CD14-positive monocyte (primary cell): ENCODE data around the gene SLC1A1. TPM values are rescaled to one million over a fixed set of nuclear protein-coding genes. Genes with fewer than 3 reads are reported as not detected.

Experiments
- DNase-seq, 3 donors: peaks; one replicate each; pipeline ENCODE4 v3.0.0-alpha.2; 2011 to 2022
- H2AFZ ChIP-seq: 2 replicates; pipeline ENCODE4 v1.6.0; 2012; ENCODE audit warnings: mild to moderate bottlenecking, low read depth, low read length, inconsistent platforms; ENCODE audit not compliant: insufficient read depth, poor library complexity, severe bottlenecking
- H3K27ac ChIP-seq, 2 donors: 1 replicate in 1 of 2; 2 replicates in 1 of 2; pipeline ENCODE4 v1.5.1; 2012 to 2013; ENCODE audit warnings: low read length in 2 of 2, control low read depth in 1 of 2, inconsistent platforms in 1 of 2, low read depth in 1 of 2, mild to moderate bottlenecking in 1 of 2
- H3K27me3 ChIP-seq, 2 donors: one replicate each; pipeline versions ENCODE4 v1.6.0 to v1.6.1; 2011 to 2013; ENCODE audit warnings: low read length in 2 of 2; ENCODE audit not compliant: control insufficient read depth in 2 of 2, insufficient read depth in 2 of 2
- H3K36me3 ChIP-seq, 2 donors: replicated peaks in 1 of 2; 1 replicate in 1 of 2; 2 replicates in 1 of 2; pipeline versions ENCODE4 v1.5.1 to v1.6.1; 2012 to 2013; ENCODE audit warnings: low read length in 2 of 2, control low read depth in 1 of 2, inconsistent platforms in 1 of 2, mild to moderate bottlenecking in 1 of 2; ENCODE audit not compliant: insufficient read depth in 2 of 2, control insufficient read depth in 1 of 2
- H3K4me1 ChIP-seq, 2 donors: 1 replicate in 1 of 2; 2 replicates in 1 of 2; pipeline versions ENCODE4 v1.5.1 to v1.6.1; 2012 to 2013; ENCODE audit warnings: low read length in 2 of 2, control low read depth in 1 of 2, inconsistent platforms in 1 of 2, mild to moderate bottlenecking in 1 of 2, moderate library complexity in 1 of 2; ENCODE audit not compliant: insufficient read depth in 2 of 2, control insufficient read depth in 1 of 2
- H3K4me2 ChIP-seq: replicated peaks from 2 replicates; pipeline ENCODE3; 2012; ENCODE audit warnings: low read length, moderate library complexity, mild to moderate bottlenecking; ENCODE audit not compliant: poor library complexity, severe bottlenecking; ENCODE audit errors: extremely low read depth
- H3K4me3 ChIP-seq, 3 experiments: fragments of 200-600 bp in 1 of 3; sonication (generic) in 1 of 3; replicated peaks in 1 of 3; 1 replicate in 2 of 3; 2 replicates in 1 of 3; pipeline ENCODE4 v1.5.1; 2011 to 2013; ENCODE audit warnings: low read length in 3 of 3, mild to moderate bottlenecking in 3 of 3, control low read depth in 2 of 3, low read depth in 2 of 3, inconsistent platforms in 1 of 3, moderate library complexity in 1 of 3
- H3K79me2 ChIP-seq: 2 replicates; pipeline ENCODE4 v1.6.0; 2012; ENCODE audit warnings: mild to moderate bottlenecking, control low read depth, inconsistent platforms, low read length, moderate library complexity; ENCODE audit not compliant: insufficient read depth
- H3K9ac ChIP-seq: 2 replicates; pipeline ENCODE4 v1.6.0; 2017; ENCODE audit warnings: low read length, mild to moderate bottlenecking; ENCODE audit not compliant: insufficient read depth, poor library complexity, severe bottlenecking
- H3K9me3 ChIP-seq, 2 donors: replicated peaks in 1 of 2; 1 replicate in 1 of 2; 2 replicates in 1 of 2; pipeline versions ENCODE4 v1.5.1 to v1.6.1; 2012 to 2013; ENCODE audit warnings: low read length in 2 of 2, control low read depth in 1 of 2; ENCODE audit not compliant: control insufficient read depth in 1 of 2, insufficient read depth in 1 of 2
- H4K20me1 ChIP-seq: 2 replicates; pipeline ENCODE4 v1.6.0; 2012; ENCODE audit warnings: mild to moderate bottlenecking, low read length, control low read depth, moderate library complexity; ENCODE audit not compliant: insufficient read depth
- H3K27ac Mint-ChIP-seq, 7 donors: one replicate each; pipeline ENCODE4 v1.8.0; 2020; ENCODE audit warnings: mild to moderate bottlenecking in 7 of 7, mixed read lengths in 7 of 7, moderate library complexity in 6 of 7, inconsistent platforms in 2 of 7
- H3K27me3 Mint-ChIP-seq, 3 donors: one replicate each; pipeline ENCODE4 v1.8.0; 2021 to 2022; ENCODE audit warnings: low read depth in 3 of 3, mild to moderate bottlenecking in 3 of 3, mixed read lengths in 3 of 3, moderate library complexity in 3 of 3, inconsistent platforms in 1 of 3
- H3K36me3 Mint-ChIP-seq, 2 donors: one replicate each; pipeline ENCODE4 v1.8.0; 2020; ENCODE audit warnings: mixed read lengths in 2 of 2, inconsistent platforms in 1 of 2, mild to moderate bottlenecking in 1 of 2
- H3K4me1 Mint-ChIP-seq: one replicate; pipeline ENCODE4 v1.8.0; 2020; ENCODE audit warnings: mild to moderate bottlenecking, mixed read lengths
- H3K4me3 Mint-ChIP-seq, 2 donors: one replicate each; pipeline ENCODE4 v1.8.0; 2020; ENCODE audit warnings: mild to moderate bottlenecking in 2 of 2, mixed read lengths in 2 of 2, moderate library complexity in 1 of 2
- H3K9me3 Mint-ChIP-seq, 7 donors: one replicate each; pipeline ENCODE4 v1.8.0; 2020 to 2022; ENCODE audit warnings: mixed read lengths in 7 of 7, mild to moderate bottlenecking in 6 of 7, moderate library complexity in 6 of 7, inconsistent platforms in 2 of 7
- CTCF ChIP-seq: fragments of 200-600 bp; IDR thresholded peaks from one replicate; pipeline ENCODE4 v1.8.0; 2022; ENCODE audit warnings: antibody characterized with exemption, mild to moderate bottlenecking
- WGBS: methylation state at CpG from one replicate; pipeline ENCODE4 v1.1.5; 2013; ENCODE audit warnings: missing lambda C conversion rate; ENCODE audit not compliant: insufficient coverage; 5-methylcytosine and 5-hydroxymethylcytosine counted together
- intact Hi-C, 2 donors: fragments of 100-400 bp; cut with micrococcal nuclease; formaldehyde crosslinking; loops; one replicate each; pipeline versions ENCODE4 v1.15.0 to v1.15.1; 2023
- polyA plus RNA-seq, 3 donors: library from polyadenylated mRNA; depleted of rRNA in 1 of 3; unstranded in 2 of 3; stranded (reverse) in 1 of 3; fragments of 300-500 nt in 2 of 3; fragments of >200 nt in 1 of 3; fragmentation: Illumina TruSeq in 2 of 3; gene quantifications; 1 replicate in 2 of 3; 2 replicates in 1 of 3; pipeline ENCODE4 v1.2.3, GENCODE V29; 2012 to 2021

SLC1A1 gene
- polyA plus RNA-seq, 3 donors, result not detected

- Histone ChIP-seq H2AFZ (no peak overlapping the region), H3K27me3 (no peaks in the 10 kb centered on the region), H3K9ac (no peak overlapping the region), H3K27ac (no peak overlapping the region), H3K4me3 (no peak overlapping the region), H3K4me2 (no peak overlapping the region), H4K20me1 (no peaks in the 10 kb centered on the region), H3K36me3 (no peaks in the 10 kb centered on the region), H3K9me3 (no peaks in the 10 kb centered on the region), H3K4me1 (no peaks in the 10 kb centered on the region), H3K79me2 (no peaks in the 10 kb centered on the region)
- intact Hi-C loops, result no loop called here
- Mint-ChIP-seq H3K27me3 (peaks cover 0 to 3% (median 0%) of the 10 kb centered on the region in 3 donors), H3K36me3 (no peaks in the 10 kb centered on the region), H3K27ac (no peak overlapping the region), H3K4me3 (no peak overlapping the region), H3K4me1 (no peaks in the 10 kb centered on the region), H3K9me3 (peaks cover 0 to 16% (median 2%) of the 10 kb centered on the region in 7 donors)
- no peak for DNase-seq
- TF ChIP-seq CTCF, result no peak
- 91% methylated on average over 2 of the region's 3 CpGs for WGBS
Measured at GRCh38 chr9:4508907-4509589, 18.8 kb downstream of the SLC1A1 start.

DNA sequence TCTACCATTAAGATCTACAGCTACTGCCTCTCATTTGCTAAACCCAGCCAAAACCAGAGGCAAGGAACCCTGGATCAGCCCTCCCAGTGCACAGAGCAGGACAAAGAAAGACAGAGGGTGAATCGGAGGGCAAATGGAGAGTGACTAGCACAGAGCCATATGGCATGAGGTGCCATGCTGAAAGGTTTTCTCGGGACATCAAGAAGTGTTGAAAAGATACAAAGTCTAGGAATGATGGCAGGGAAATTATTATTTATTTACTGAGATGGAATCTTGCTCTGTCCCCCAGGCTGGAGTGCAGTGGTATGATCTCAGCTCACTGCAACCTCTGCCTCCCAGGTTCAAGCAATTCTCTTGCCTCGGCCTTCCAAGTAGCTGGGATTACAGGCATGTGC is 19.3 kb downstream of the SLC1A1 start:
- intact Hi-C loops, result no loop called here
- no peaks in the 10 kb centered on the region for H4K20me1 ChIP-seq
- H3K27me3 Mint-ChIP-seq, result peaks cover 0 to 6% (median 0%) of the 10 kb centered on the region in 3 donors
- no peak overlapping the region for H3K27ac Mint-ChIP-seq
- H2AFZ ChIP-seq, result no peak overlapping the region
- no peaks in the 10 kb centered on the region for H3K36me3 Mint-ChIP-seq
- no peak overlapping the region for H3K27ac ChIP-seq
- no peaks in the 10 kb centered on the region for H3K4me1 ChIP-seq
- no peaks in the 10 kb centered on the region for H3K4me1 Mint-ChIP-seq
- peaks cover 0 to 16% (median 2%) of the 10 kb centered on the region in 7 donors for H3K9me3 Mint-ChIP-seq
- H3K9me3 ChIP-seq, result no peaks in the 10 kb centered on the region
- H3K4me3 Mint-ChIP-seq, result no peak overlapping the region
- H3K9ac ChIP-seq, result no peak overlapping the region
- H3K36me3 ChIP-seq, result no peaks in the 10 kb centered on the region
- 84% methylated on average over 2 of the region's 3 CpGs for WGBS
- no peak overlapping the region for H3K4me2 ChIP-seq
- no peak for TF ChIP-seq CTCF
- no peaks in the 10 kb centered on the region for H3K79me2 ChIP-seq
- DNase-seq, result no peak
- H3K27me3 ChIP-seq, result no peaks in the 10 kb centered on the region
- no peak overlapping the region for H3K4me3 ChIP-seq
